NCI-H510A (cell line): Measurements from ENCODE around the gene IPPK.

ENCODE experiments used
- DNase-seq: peaks from one replicate; lab custom pipeline; 2025; lab: John Stamatoyannopoulos, UW

The IPPK gene, protein sequence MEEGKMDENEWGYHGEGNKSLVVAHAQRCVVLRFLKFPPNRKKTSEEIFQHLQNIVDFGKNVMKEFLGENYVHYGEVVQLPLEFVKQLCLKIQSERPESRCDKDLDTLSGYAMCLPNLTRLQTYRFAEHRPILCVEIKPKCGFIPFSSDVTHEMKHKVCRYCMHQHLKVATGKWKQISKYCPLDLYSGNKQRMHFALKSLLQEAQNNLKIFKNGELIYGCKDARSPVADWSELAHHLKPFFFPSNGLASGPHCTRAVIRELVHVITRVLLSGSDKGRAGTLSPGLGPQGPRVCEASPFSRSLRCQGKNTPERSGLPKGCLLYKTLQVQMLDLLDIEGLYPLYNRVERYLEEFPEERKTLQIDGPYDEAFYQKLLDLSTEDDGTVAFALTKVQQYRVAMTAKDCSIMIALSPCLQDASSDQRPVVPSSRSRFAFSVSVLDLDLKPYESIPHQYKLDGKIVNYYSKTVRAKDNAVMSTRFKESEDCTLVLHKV

DNA sequence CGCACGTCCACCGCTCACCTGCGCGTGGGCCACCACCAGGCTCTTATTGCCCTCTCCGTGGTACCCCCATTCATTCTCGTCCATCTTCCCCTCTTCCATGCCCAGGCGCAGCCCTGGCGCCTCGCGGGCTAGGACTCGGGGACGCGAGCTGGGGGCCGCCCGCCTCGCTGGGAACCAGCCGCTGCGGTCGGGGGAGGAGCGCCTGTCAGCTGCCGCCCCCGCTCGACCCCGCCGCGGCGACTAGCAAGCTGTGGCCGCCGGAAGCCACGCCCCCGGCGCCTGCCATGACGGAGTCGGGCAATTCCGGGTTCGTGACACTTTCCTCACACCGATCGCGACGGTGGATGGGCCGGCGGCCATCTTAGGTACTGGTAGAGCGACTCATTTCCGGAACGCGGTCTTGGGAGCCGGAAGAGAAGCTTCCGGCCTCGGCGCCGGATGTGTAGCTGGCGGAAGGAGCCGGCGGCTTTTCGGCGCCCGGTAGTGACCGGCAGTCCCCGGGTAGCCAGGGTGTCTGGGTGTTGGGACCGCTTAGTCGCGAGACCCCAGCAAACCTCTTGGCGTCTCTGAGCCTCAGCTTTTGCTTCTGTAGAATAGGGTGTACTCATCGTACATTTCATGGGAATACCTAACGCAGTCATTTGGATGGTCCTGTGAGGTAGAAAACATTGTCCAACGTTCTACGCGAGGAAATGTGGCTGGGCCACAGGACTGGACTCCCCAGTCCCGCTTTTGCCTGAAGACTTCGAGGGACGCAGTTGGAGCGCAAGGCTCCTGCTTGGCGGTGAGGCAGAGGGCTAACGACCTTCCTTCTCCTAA, at the start of gene IPPK:
IPPK (minus strand) TSS at position 242 of the 819 bp plus-strand sequence; CDS start at position 99, 143 bp downstream.
- DNase-seq, result peak; percentile 98

DNA sequence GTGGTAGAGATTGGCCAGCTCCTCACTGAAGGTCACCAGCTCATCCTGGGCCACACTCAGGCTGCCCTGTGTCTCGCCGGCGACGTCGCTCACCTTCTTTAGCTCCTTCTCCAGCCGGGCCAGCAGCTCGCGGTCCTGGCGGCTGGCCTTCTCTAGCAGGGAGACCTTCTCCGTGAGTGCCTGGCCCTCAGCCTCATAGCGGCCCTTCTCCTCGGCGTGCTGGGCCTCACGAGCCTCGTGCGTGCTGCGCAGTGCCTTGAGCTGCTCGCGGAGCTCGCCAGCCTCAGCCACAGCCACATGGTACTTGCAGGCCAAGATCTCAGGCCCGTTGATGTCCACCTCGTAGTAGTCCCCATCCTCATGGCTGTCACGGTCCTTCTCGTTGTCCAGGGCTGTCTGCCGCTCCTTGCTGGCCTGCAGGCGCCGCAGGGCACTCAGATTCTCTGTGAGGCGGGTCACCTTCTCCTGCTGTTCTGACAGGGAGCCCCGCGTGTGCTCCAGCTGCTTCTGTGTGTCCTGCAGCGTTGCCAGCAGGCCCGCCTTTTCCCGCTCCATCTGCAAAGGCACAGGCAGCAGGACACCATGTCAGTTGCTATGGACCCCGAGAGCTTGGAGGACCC, 49.2 kb upstream of the IPPK start:
- DNase-seq, result no peak

DNA sequence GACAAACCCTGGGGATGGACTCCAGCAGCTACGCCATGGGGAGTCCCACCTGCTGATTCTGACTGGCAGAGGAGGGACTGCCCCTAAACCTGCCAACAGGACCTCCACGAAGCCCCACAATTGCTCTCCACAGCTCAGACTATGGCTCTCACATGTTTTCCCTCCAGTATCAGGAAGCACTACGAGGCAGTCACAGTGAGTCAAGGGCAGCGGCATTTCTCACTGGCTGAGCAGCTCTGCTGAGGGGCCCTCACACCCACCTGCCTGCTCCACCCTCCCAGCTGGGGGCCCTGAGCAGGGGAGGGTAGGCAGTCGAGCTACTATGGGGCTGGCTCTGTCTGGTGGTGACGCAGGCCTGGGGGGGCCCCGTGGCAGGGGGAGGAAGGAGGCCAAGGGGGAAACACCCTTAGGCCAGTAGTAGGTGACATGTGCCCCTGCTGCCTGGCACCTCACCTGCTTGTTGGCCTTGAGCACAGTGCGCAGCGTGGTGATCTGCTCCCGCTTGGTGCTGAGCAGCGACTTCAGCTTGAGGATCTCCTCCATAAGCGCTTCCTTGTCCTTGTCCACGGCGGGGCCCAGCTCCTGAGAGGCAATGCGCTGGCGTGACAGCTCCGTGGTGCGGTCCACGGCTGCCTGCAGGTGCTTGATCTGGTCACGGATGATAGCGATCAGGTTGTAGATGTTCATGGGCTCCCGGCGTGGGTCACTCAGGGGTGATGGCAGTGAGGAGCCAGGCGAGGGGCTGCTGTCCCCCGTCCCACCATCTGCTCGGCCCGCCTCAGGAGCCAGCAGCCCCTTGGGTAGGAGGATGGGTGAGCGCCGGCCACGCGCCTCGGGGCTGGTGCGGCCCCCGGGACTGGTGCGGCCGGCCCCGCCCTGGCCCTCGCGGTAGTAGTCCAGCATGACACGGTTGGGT, 48.4 kb upstream of the IPPK start:
- no peak for DNase-seq

- no peak for DNase-seq
These were observed 47.5 kb upstream of the IPPK start for GRCh38 chr9:92717201-92718085.

DNA sequence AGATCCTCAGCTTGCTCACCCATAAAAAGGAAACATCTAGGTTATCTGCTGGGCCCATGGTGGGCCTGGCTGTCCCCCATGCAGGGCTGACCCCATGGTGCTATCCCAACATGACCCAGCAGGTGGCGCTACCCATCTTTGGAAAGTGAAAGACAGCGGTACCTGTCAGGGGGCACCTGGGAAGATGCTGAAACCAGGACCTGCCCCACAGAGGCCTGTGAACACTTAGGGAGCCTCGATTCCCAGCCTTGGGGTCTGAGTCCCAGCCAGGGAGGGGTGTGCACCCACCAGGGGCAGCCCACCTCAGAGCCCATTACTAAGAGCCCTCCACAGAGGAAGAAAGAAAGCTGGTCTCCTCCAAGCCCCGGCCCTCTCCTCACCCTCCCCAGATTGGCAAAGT, 46.6 kb upstream of the IPPK start:
- no peak for DNase-seq

GRCh38 chr9:92715488-92716231, 45.7 kb upstream of the IPPK start:
- no peak for DNase-seq

DNA sequence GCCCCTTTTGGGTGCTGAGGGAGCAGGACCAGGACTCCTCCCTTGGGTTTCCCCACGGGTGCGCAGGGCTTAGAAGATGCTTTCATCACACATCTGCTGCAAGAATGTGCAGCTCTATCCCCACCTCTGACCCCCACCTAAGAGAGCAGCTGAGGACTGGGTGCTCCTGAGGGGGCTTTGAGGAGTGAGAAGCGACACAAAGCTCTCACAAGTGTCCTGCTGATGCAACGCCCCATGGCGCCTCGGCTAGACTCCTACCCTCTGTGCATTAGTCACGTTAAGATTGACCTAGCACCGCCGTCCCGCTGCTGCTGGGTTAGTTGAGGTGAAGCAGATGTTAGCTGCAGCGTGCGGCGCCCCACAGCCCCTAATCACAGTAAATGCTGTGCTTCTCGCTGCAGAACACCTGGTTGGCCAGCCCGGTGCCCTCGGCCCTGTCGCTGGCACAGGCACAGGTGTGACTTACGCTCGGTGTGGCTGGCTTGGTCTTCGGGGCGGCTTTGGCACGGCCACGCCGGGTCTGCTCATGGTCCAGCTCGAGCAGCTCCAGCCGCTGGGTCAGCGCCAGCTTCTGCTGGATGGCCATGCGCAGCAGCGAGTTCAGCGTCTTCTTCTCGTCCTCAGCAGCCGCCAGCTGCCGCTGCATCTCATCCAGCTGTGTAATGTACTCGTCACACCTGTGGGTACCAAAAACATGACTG, 45.0 kb upstream of the IPPK start:
- no peak for DNase-seq

DNA sequence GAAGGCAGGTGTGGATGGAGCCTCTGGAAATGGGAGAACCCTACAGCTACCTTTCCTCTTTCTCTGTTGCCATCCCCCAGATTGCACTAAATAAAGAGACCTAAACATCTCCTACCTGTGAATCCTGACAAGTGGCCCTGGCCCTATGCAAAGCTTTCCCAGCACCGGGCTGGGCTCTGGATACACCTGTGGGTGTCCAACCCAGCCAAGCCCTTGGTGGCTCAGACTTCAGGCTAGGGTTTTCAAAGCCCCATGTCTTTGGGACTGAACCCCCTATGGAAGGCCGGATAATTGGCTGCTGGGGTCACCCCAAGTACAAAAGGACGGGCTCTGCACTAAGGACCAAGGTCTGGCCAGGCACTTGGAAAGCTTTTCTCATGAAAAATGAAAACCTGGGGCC, 44.1 kb upstream of the IPPK start:
- no peak for DNase-seq

- no peak for DNase-seq
These were observed 43.6 kb upstream of the IPPK start for GRCh38 chr9:92713528-92713927.

DNA sequence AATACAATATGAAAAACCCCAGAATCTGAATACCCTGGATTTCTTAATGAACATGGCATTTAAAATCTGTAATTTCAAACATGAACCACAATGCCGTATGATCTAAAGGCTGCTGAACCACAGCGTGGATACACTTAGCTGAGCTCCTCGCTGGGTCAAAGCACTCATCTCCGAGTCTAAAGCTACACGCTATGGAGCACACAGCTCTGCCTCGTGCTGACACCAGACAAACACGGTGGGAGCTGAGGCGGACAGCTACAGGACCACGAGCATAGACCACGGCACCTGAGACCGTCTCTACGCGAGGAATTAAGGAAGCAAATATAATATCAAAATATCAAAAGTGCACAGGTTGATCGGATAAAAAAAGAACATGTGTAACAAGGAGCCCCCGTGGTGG, 42.8 kb upstream of the IPPK start:
- DNase-seq, result no peak

- DNase-seq, result no peak
These were observed 41.9 kb upstream of the IPPK start for GRCh38 chr9:92711844-92712243.

- no peak for DNase-seq
These were observed 41.2 kb upstream of the IPPK start for GRCh38 chr9:92711146-92711545.

- no peak for DNase-seq
These were observed 40.4 kb upstream of the IPPK start for GRCh38 chr9:92710368-92710767.

- no peak for DNase-seq
These were observed 40.0 kb upstream of the IPPK start for GRCh38 chr9:92709954-92710353.

GRCh38 chr9:92709240-92709639, 39.3 kb upstream of the IPPK start:
- DNase-seq, result no peak

- DNase-seq, result no peak
These were observed 37.6 kb upstream of the IPPK start for GRCh38 chr9:92707530-92707929.

- no peak for DNase-seq
These were observed 36.4 kb upstream of the IPPK start for GRCh38 chr9:92706218-92706940.

DNA sequence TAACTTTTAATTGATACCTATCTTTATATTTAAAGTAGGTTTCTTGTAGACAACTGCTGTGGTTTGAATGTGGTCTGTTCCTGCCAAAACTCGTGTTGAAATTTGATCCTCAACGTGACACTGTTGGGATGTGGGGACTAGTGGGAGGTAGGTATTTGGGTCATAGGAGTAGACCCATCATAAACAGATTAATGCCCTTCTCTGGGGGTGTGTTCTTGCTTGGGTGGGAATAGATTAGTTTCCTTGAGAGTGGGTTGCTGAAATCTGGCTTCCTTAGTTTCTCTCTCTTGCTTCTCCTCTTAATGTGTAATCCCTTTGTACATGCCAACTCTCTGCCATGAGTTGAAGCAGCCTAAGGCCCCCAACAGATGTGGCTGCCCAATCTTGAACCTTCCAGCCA, 34.6 kb upstream of the IPPK start:
- no peak for DNase-seq

DNA sequence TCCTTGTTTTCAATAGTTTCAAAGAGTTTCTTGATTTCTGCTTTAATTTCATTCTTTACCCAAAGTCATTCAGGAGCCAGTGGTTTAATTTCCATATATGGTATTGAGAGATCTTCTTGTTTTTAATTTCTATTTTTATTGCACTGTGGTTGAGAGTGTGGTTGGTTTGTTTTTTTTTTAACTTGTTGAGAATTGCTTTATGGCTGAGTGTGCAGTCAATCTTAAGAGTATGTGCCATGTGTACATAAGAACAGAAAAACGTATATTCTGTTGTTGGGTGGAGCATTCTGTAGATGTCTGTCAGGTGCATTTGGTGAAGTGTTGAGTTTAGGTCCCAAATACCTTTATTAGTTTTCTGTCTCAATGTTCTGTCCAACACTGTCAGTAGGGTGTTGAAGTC, 26.7 kb upstream of the IPPK start:
- no peak for DNase-seq
